K562 (cell line): ENCODE measurements around the gene PTPRE.

Experiments used
- ARID4B ChIP-seq: sonication (generic); formaldehyde crosslinking; IDR thresholded peaks from 2 replicates; pipeline ENCODE4 v1.8.0; 2022; ENCODE audit warnings: mild to moderate bottlenecking, missing genetic modification reagents
- CBX5 ChIP-seq: IDR thresholded peaks from 2 replicates; pipeline ENCODE4 v1.6.1; 2014; ENCODE audit warnings: low read depth, borderline replicate concordance
- CEBPB ChIP-seq: fragments of 450-650 bp; IDR thresholded peaks from 2 replicates; pipeline ENCODE4 v1.6.1; 2016; ENCODE audit warnings: missing genetic modification characterization, missing compliant biosample characterization
- FOXJ2 ChIP-seq: fragments of 200-800 bp; sonication (Bioruptor generic); IDR thresholded peaks from 2 replicates; pipeline ENCODE4 v1.6.1; 2016; ENCODE audit warnings: missing genetic modification characterization, missing compliant biosample characterization
- KDM1A ChIP-seq, 2 experiments: fragments of 450-650 bp; IDR thresholded peaks; 2 replicates each; pipeline ENCODE4 v1.6.1; 2016; ENCODE audit warnings: mild to moderate bottlenecking in 2 of 2
- POLR2A ChIP-seq: fragments of 450-650 bp; conservative IDR thresholded peaks from 2 replicates; pipeline ENCODE4 v1.6.1; 2016
- RAD21 ChIP-seq, 2 experiments: fragments of 250-450 bp in 1 of 2; fragments of 450-650 bp in 1 of 2; sonication (Bioruptor Pico) in 1 of 2; formaldehyde crosslinking in 1 of 2; IDR thresholded peaks in 1 of 2; conservative IDR thresholded peaks in 1 of 2; 2 replicates each; pipeline versions ENCODE4 v1.4.0 to v1.8.0; 2020 to 2022; ENCODE audit warnings: mild to moderate bottlenecking in 2 of 2, moderate library complexity in 1 of 2
- SUPT5H ChIP-seq: fragments of 450-650 bp; IDR thresholded peaks from 2 replicates; pipeline ENCODE4 v1.6.1; 2016
- YY1 ChIP-seq, 3 experiments: IDR thresholded peaks; 2 replicates each; pipeline ENCODE4 v1.6.1; 2011; ENCODE audit warnings: low read length in 2 of 3, mild to moderate bottlenecking in 2 of 3, moderate library complexity in 2 of 3, borderline replicate concordance in 1 of 3, control low read depth in 1 of 3, low read depth in 1 of 3; ENCODE audit not compliant: insufficient read depth in 3 of 3, insufficient replicate concordance in 2 of 3, control insufficient read depth in 1 of 3, insufficient read length in 1 of 3; ENCODE audit errors: extremely low read depth in 1 of 3
- ZBTB1 ChIP-seq: sonication (generic); formaldehyde crosslinking; IDR thresholded peaks from 2 replicates; pipeline ENCODE4 v1.8.1; 2023; ENCODE audit warnings: missing genetic modification reagents, low read depth, mild to moderate bottlenecking, borderline replicate concordance
- ZNF274 ChIP-seq: IDR thresholded peaks from 2 replicates; pipeline ENCODE4 v1.6.1; 2011; ENCODE audit warnings: low read depth, mild to moderate bottlenecking, low read length, moderate library complexity, borderline replicate concordance
- TF ChIP-seq, protein P1 (sequence below): sonication (generic); formaldehyde crosslinking; IDR thresholded peaks from 2 replicates; pipeline ENCODE4 v1.9.0; 2022; ENCODE audit warnings: mild to moderate bottlenecking, missing genetic modification reagents
- TF ChIP-seq, protein P2 (sequence below), 2 experiments: fragments of 150-350 bp in 1 of 2; IDR thresholded peaks; 2 replicates each; pipeline ENCODE4 v1.6.1; 2012 to 2016; ENCODE audit warnings: low read depth in 2 of 2, low read length in 2 of 2, mild to moderate bottlenecking in 1 of 2, moderate library complexity in 1 of 2
- TF ChIP-seq, protein P3 (sequence below), 3 experiments: IDR thresholded peaks in 2 of 3; conservative IDR thresholded peaks in 1 of 3; 2 replicates each; pipeline ENCODE4 v1.5.1; 2011 to 2012; ENCODE audit warnings: low read length in 3 of 3, mild to moderate bottlenecking in 3 of 3, control low read depth in 2 of 3, improper control_type of control experiment in 1 of 3, inconsistent platforms in 1 of 3, low read depth in 1 of 3, mixed read lengths in 1 of 3, moderate library complexity in 1 of 3; ENCODE audit not compliant: insufficient read depth in 2 of 3

DNA sequence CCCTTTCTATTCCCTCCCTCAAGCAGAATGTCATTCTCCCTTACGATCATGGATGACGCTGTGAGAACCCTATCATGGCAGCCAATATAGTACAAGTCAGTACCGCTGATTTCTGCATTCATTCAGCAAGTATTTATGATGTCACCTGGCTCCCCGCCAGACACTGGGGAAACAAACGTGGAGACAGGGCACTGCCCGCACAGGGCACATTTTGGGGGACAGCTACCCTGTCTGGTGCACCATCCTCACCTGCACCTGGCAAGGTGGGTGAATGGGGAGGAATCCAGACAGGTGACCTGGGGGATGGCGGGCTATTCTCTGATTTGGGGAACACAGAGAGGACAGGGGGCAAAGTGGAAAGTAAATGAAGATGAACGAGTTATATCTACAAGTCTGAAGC is 190.9 kb downstream of the PTPRE start:
- no peak for TF ChIP-seq SUPT5H
- TF ChIP-seq KDM1A (IDR thresholded peaks at IDR 0.05): no peak
- no peak for TF ChIP-seq POLR2A
- TF ChIP-seq, protein P1, sequence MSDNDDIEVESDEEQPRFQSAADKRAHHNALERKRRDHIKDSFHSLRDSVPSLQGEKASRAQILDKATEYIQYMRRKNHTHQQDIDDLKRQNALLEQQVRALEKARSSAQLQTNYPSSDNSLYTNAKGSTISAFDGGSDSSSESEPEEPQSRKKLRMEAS (CRISPR knock-in tag): no peak
- TF ChIP-seq FOXJ2 (tag): no peak
- no peak for TF ChIP-seq ARID4B
- TF ChIP-seq ZNF274: no peak
- TF ChIP-seq, protein P2, sequence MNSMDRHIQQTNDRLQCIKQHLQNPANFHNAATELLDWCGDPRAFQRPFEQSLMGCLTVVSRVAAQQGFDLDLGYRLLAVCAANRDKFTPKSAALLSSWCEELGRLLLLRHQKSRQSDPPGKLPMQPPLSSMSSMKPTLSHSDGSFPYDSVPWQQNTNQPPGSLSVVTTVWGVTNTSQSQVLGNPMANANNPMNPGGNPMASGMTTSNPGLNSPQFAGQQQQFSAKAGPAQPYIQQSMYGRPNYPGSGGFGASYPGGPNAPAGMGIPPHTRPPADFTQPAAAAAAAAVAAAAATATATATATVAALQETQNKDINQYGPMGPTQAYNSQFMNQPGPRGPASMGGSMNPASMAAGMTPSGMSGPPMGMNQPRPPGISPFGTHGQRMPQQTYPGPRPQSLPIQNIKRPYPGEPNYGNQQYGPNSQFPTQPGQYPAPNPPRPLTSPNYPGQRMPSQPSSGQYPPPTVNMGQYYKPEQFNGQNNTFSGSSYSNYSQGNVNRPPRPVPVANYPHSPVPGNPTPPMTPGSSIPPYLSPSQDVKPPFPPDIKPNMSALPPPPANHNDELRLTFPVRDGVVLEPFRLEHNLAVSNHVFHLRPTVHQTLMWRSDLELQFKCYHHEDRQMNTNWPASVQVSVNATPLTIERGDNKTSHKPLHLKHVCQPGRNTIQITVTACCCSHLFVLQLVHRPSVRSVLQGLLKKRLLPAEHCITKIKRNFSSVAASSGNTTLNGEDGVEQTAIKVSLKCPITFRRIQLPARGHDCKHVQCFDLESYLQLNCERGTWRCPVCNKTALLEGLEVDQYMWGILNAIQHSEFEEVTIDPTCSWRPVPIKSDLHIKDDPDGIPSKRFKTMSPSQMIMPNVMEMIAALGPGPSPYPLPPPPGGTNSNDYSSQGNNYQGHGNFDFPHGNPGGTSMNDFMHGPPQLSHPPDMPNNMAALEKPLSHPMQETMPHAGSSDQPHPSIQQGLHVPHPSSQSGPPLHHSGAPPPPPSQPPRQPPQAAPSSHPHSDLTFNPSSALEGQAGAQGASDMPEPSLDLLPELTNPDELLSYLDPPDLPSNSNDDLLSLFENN (IDR thresholded peaks at IDR 0.05; ENCODE audit: low read depth in 2 of 2, low read length in 2 of 2): no peak
- no peak for TF ChIP-seq YY1 (IDR thresholded peaks at IDR 0.05; ENCODE audit: borderline replicate concordance in 1 of 3, control insufficient read depth in 1 of 3, extremely low read depth in 1 of 3, insufficient read depth in 3 of 3, insufficient read length in 1 of 3, insufficient replicate concordance in 2 of 3, low read depth in 1 of 3, low read length in 2 of 3)
- no peak for TF ChIP-seq CEBPB (tag)
- TF ChIP-seq RAD21 (CRISPR knock-in tag; conservative IDR thresholded peaks at IDR 0.05 in 1 of 2, IDR thresholded peaks at IDR 0.05 in 1 of 2): no peak
- no peak for TF ChIP-seq ZBTB1 (CRISPR knock-in tag)
- TF ChIP-seq, protein P3, sequence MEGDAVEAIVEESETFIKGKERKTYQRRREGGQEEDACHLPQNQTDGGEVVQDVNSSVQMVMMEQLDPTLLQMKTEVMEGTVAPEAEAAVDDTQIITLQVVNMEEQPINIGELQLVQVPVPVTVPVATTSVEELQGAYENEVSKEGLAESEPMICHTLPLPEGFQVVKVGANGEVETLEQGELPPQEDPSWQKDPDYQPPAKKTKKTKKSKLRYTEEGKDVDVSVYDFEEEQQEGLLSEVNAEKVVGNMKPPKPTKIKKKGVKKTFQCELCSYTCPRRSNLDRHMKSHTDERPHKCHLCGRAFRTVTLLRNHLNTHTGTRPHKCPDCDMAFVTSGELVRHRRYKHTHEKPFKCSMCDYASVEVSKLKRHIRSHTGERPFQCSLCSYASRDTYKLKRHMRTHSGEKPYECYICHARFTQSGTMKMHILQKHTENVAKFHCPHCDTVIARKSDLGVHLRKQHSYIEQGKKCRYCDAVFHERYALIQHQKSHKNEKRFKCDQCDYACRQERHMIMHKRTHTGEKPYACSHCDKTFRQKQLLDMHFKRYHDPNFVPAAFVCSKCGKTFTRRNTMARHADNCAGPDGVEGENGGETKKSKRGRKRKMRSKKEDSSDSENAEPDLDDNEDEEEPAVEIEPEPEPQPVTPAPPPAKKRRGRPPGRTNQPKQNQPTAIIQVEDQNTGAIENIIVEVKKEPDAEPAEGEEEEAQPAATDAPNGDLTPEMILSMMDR (IDR thresholded peaks at IDR 0.05 in 2 of 3, conservative IDR thresholded peaks at IDR 0.05 in 1 of 3; ENCODE audit: insufficient read depth in 2 of 3, low read depth in 1 of 3, low read length in 3 of 3): no peak
- no peak for TF ChIP-seq CBX5
